ENCODE measurements around the gene MYO1F.

The MYO1F gene

DNA sequence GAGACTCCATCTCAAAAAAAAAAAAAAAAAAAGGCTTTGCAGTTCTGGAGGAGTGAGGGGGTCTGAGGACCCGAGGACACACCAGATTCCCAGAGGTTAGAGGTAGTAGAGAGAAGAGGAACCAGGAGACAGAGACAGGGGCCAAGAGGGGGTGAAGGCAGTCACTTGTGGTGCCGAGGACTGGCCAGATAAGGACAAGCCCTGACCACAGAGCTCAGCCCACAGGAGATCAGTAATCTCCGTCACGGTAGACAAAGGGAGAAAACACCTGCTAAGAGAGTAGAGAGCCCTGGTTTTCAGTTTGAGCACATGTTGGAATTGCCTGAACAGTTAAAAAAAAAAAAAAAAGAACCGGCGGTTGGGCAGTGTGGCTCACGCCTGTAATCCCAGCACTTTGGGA is 73.1 kb downstream of the MYO1F start:
- TF ChIP-seq, protein P1, sequence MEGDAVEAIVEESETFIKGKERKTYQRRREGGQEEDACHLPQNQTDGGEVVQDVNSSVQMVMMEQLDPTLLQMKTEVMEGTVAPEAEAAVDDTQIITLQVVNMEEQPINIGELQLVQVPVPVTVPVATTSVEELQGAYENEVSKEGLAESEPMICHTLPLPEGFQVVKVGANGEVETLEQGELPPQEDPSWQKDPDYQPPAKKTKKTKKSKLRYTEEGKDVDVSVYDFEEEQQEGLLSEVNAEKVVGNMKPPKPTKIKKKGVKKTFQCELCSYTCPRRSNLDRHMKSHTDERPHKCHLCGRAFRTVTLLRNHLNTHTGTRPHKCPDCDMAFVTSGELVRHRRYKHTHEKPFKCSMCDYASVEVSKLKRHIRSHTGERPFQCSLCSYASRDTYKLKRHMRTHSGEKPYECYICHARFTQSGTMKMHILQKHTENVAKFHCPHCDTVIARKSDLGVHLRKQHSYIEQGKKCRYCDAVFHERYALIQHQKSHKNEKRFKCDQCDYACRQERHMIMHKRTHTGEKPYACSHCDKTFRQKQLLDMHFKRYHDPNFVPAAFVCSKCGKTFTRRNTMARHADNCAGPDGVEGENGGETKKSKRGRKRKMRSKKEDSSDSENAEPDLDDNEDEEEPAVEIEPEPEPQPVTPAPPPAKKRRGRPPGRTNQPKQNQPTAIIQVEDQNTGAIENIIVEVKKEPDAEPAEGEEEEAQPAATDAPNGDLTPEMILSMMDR (IDR thresholded peaks at IDR 0.05; ENCODE audit: low read length, missing control alignments), result no peak
- no peak overlapping the region for H3K4me3 ChIP-seq (replicated peaks; ENCODE audit: low read depth, low read length)
- no peak for DNase-seq (ENCODE audit: low read depth)

DNA sequence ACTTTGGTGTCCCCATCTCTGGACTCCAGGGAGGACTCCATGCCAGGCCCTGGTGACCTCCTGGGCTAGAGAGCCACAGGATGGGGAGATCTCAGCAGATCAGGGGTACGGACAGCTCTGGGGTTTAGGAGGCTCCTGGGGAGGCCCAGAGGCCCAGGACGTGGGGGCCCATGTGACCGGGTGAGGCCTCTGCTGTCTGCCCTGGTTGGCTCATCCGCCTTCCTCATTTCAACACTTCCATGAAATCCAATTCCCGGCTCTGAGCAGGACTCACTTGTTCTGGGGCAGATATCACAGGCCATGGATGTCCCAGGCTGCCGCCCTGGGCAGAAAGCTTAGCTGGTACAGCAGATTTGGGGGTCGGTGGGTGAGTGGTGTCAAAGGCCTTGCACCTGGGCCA is 73.7 kb downstream of the MYO1F start:
- H3K4me3 ChIP-seq (replicated peaks; ENCODE audit: low read depth, low read length), result no peak overlapping the region
- TF ChIP-seq, protein P1 (IDR thresholded peaks at IDR 0.05; ENCODE audit: low read length, missing control alignments), result no peak
- DNase-seq (ENCODE audit: low read depth), result no peak

DNA sequence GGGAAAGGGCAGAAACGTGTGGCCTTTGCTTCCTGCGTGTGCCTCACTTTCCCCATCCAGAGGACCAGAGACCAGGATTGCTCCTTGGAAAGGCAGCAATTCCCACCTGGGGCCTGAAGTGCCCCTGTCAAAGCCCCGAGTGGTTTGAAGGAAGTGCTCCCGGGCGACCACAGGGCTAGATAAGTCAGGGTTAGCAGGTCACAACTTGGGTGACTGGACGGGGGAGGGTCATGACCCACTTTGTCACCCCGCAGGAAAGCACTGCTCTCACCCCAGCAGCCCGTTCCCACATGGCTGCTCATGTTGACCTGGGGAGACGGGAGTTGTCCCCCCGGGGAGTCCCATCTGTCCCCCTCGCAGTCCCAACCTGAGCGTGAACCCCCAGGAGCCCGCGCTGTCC is 75.3 kb downstream of the MYO1F start:
- H3K4me3 ChIP-seq (replicated peaks; ENCODE audit: low read depth, low read length), result no peak overlapping the region
- TF ChIP-seq, protein P1 (IDR thresholded peaks at IDR 0.05; ENCODE audit: low read length, missing control alignments), result no peak
- DNase-seq (ENCODE audit: low read depth), result no peak

DNA sequence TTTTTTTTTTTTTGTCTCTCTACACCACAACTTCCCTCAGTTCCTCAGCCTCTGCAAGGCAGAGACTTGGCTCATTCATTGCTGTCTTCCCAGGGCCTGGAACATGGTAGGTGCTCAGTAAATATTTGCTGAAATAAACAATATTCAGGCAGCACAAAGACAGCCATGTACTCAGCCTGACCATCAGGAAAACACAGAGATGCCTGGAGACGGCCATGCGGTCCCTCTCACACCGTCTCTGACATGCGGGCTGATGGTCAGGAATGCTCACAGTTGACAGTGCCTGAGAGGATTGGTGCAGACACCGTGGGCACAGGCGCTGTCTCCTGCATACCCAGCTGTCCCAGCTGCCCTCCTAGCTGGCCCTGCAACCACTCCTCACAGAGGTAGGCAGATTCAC is 75.7 kb downstream of the MYO1F start:
- TF ChIP-seq, protein P1 (IDR thresholded peaks at IDR 0.05; ENCODE audit: low read length, missing control alignments), result no peak
- no peak for DNase-seq (ENCODE audit: low read depth)
- no peak overlapping the region for H3K4me3 ChIP-seq (replicated peaks; ENCODE audit: low read depth, low read length)

DNA sequence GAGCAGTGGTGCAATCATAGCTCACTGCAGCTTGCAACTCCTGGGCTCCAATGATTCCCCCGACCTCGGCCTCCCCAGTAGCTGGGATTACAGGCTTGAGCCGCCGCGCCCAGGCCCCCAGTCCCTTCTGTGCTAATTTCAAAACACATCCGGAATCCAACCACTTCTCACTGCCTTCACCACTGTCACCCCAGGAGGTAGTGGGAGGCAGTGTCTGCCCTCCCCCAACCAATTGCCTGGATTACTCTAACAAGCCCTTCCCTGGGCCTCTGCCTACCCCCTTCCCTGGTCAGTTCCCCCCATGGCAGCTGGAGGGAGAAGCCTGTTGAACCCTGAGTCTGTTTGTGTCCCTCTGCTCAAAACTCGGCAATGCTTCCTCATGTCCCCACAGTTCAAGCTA is 77.1 kb downstream of the MYO1F start:
- TF ChIP-seq, protein P1 (IDR thresholded peaks at IDR 0.05; ENCODE audit: low read length, missing control alignments), result no peak
- no peak overlapping the region for H3K4me3 ChIP-seq (replicated peaks; ENCODE audit: low read depth, low read length)
- DNase-seq (ENCODE audit: low read depth), result no peak

DNA sequence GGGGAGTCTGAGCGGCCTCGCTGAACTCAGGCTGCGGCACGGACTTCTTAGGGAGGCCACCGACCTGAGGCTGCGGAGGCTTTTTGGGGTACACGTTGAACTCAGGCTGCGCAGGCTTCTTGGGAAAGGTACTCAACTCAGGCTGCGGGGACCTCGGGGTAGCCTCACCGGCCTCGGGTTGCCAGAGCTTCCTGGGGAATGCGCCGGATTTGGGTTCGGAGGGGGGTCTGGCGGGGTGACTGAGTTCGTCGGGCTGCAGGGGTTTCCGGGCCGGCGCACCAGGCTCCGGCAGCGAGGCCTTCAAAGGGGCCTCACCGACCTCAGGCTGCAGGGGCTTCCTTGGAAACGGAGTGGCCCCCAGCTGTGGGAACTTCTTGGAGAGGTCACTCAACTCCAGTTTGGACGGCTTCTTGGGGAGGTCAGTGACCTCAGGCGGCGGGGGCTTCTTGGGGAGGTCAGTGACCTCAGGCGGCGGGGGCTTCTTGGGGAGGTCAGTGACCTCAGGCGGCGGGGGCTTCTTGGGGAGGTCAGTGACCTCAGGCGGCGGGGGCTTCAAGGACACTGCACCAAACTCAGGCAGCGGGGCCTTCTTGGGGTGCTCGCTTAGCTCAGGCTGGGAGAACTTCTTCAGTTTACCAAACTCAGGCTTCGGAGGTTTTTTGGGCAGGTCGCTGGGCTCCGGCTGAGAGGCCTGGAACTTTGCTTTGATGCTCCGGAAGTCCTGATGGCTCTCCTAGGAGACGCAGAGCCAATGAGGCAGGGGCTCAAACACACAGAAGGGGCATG is 78.0 kb downstream of the MYO1F start:
- no peak overlapping the region for H3K4me3 ChIP-seq (replicated peaks; ENCODE audit: low read depth, low read length)
- DNase-seq (ENCODE audit: low read depth), result no peak
- TF ChIP-seq, protein P1 (IDR thresholded peaks at IDR 0.05; ENCODE audit: low read length, missing control alignments), result no peak

DNA sequence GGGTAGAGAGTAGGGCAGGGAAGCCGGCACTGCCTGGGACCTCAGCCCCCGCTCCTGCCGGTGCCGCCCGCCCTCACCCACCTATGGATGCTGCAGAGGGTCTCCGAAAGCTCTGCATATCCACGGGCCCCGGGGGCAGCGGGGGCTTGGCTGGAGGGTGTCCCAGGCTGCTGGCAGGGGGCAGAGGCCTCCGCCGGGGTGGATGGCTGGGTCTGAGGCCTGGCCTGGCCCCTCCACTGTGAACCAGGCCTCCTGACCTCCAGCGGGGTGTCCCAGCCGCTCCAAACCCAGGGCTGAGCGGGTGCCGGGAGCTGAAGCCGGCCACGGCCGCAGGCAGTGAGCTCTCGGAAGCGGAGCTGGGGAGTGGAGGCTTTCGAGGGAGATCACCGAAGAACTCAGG is 78.9 kb downstream of the MYO1F start:
- TF ChIP-seq, protein P1 (IDR thresholded peaks at IDR 0.05; ENCODE audit: low read length, missing control alignments), result no peak
- no peak for DNase-seq (ENCODE audit: low read depth)
- H3K4me3 ChIP-seq (replicated peaks; ENCODE audit: low read depth, low read length), result no peak overlapping the region

Data from fibroblast of pulmonary artery (primary cell).